ENCODE data around the gene CTBP2. TPM values are rescaled to one million over a fixed set of nuclear protein-coding genes. Genes with fewer than 3 reads are reported as not detected.
"Not testable (repeated sequence)": the region's sequence is repeated elsewhere in the genome, so short reads cannot be mapped to it uniquely, and the experiment has no call there.

CTBP2 gene
- polyA plus RNA-seq, 1 donor (not counting 4 experiments of a cell fraction or from before 2014, with no cell fraction given): 76.0 TPM

- no peak overlapping the region for H3K27ac ChIP-seq (ENCODE audit: control insufficient read depth, insufficient read depth, low read length)
- H3K9me3 ChIP-seq (ENCODE audit: control insufficient read depth, low read depth, low read length): no peaks in the 10 kb centered on the region
- H3K27me3 ChIP-seq (ENCODE audit: control insufficient read depth, extremely low read depth, insufficient read depth, low read length): peaks cover 4% of the 10 kb centered on the region
- H2AFZ ChIP-seq (ENCODE audit: control insufficient read depth, low read length): no peak overlapping the region
- peaks cover 8% of the 10 kb centered on the region for H3K79me2 ChIP-seq (ENCODE audit: control insufficient read depth, insufficient read depth, low read length)
- dilution Hi-C loops (cut with MboI; ENCODE audit: extremely low pct_ligation_motif_present, low sequenced_read_pairs): no loop called here
- no peak overlapping the region for H3K4me3 ChIP-seq (ENCODE audit: control insufficient read depth in 2 of 3, extremely low read depth in 1 of 3, insufficient read depth in 2 of 3, low read depth in 1 of 3, low read length in 3 of 3)
- FAIRE-seq: no peak
- no peaks in the 10 kb centered on the region for H3K9me1 ChIP-seq (ENCODE audit: control insufficient read depth, extremely low read depth, insufficient read depth, low read length)
- H3K4me1 ChIP-seq (ENCODE audit: control insufficient read depth, extremely low read depth, insufficient read depth, low read length): no peaks in the 10 kb centered on the region
- H3K4me2 ChIP-seq (ENCODE audit: control insufficient read depth, extremely low read depth, insufficient read depth, low read depth, low read length): no peak overlapping the region
- H3K9ac ChIP-seq (ENCODE audit: control insufficient read depth, extremely low read depth, insufficient read depth, low read length): no peak overlapping the region
- TF ChIP-seq EZH2 (IDR thresholded peaks at IDR 0.05; ENCODE audit: low read length) (no peak), CTCF (optimal IDR thresholded peaks at IDR 0.05 in 1 of 3, IDR thresholded peaks at IDR 0.05 in 1 of 3, conservative IDR thresholded peaks at IDR 0.05 in 1 of 3; ENCODE audit: extremely low read depth in 1 of 3, insufficient read depth in 2 of 3, low read length in 3 of 3) (no peak)
- no peaks in the 10 kb centered on the region for H3K36me3 ChIP-seq (ENCODE audit: control insufficient read depth in 2 of 2, extremely low read depth in 1 of 2, insufficient read depth in 2 of 2, low read length in 2 of 2)
- no peaks in the 10 kb centered on the region for H4K20me1 ChIP-seq (ENCODE audit: control insufficient read depth, extremely low read depth, insufficient read depth, low read length)
- no peak for DNase-seq (ENCODE audit: low read depth, low spot score)
Observed at GRCh38 chr10:125163803-125164202, 3.4 kb upstream of the CTBP2 start.

DNA sequence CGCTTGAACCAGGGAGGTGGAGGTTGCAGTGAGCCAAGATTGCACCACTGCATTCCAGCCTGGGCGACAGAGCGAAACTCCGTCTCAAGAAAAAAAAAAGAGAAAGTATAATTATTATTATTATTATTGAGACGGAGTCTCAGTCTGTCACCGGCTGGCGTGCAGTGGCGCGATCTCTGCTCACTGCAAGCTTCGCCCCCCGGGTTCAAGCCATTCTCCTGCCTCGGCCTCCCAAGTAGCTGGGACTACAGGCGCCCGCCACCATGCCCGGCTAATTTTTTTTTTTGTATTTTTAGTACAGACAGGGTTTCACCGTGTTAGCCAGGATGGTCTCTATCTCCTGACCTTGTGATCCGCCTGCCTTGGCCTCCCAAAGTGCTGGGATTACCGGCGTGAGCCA, 2.9 kb upstream of the CTBP2 start:
- H3K9me1 ChIP-seq (ENCODE audit: control insufficient read depth, extremely low read depth, insufficient read depth, low read length); DNase-seq (ENCODE audit: low read depth, low spot score); H3K27ac ChIP-seq (ENCODE audit: control insufficient read depth, insufficient read depth, low read length); H2AFZ ChIP-seq (ENCODE audit: control insufficient read depth, low read length); H3K4me1 ChIP-seq (ENCODE audit: control insufficient read depth, extremely low read depth, insufficient read depth, low read length); H3K4me3 ChIP-seq (ENCODE audit: control insufficient read depth in 2 of 3, extremely low read depth in 1 of 3, insufficient read depth in 2 of 3, low read depth in 1 of 3, low read length in 3 of 3); FAIRE-seq; H3K27me3 ChIP-seq (ENCODE audit: control insufficient read depth, extremely low read depth, insufficient read depth, low read length); H3K9me3 ChIP-seq (ENCODE audit: control insufficient read depth, low read depth, low read length); H3K9ac ChIP-seq (ENCODE audit: control insufficient read depth, extremely low read depth, insufficient read depth, low read length); H3K36me3 ChIP-seq (ENCODE audit: control insufficient read depth in 2 of 2, extremely low read depth in 1 of 2, insufficient read depth in 2 of 2, low read length in 2 of 2); dilution Hi-C loops (cut with MboI; ENCODE audit: extremely low pct_ligation_motif_present, low sequenced_read_pairs); H4K20me1 ChIP-seq (ENCODE audit: control insufficient read depth, extremely low read depth, insufficient read depth, low read length); H3K4me2 ChIP-seq (ENCODE audit: control insufficient read depth, extremely low read depth, insufficient read depth, low read depth, low read length): not testable (repeated sequence)
- H3K79me2 ChIP-seq (ENCODE audit: control insufficient read depth, insufficient read depth, low read length): peaks cover 12% of the 10 kb centered on the region

All from keratinocyte (primary cell).